SK-N-SH (cell line): ENCODE results near the gene COL4A6. TPM values are rescaled to one million over a fixed set of nuclear protein-coding genes. Genes with fewer than 3 reads are reported as not detected.

Source experiments
- CTCF ChIA-PET: fragments of 300-600, 350-600 bp; formaldehyde crosslinking; extraction: SDS; loops from one replicate; lab custom pipeline; 2021; lab: Yijun Ruan, JAX
- POLR2A ChIA-PET: fragments of 350-600 bp; sonication (Branson Sonifier 250); formaldehyde crosslinking; extraction: SDS; loops from one replicate; lab custom pipeline; 2020; ENCODE audit warnings: antibody characterized with exemption, inconsistent platforms; lab: Yijun Ruan, JAX
- DNase-seq: peaks from one replicate; pipeline ENCODE4 v3.0.0; 2012
- H2AFZ ChIP-seq: fragments of 200-600 bp; sonication (generic); 2 replicates; pipeline ENCODE4 v1.8.1; 2016; ENCODE audit warnings: antibody characterized with exemption, mild to moderate bottlenecking, low read depth
- H3F3A ChIP-seq: fragments of 200-600 bp; sonication (generic); replicated peaks from 2 replicates; pipeline ENCODE3; 2016; ENCODE audit warnings: antibody characterized with exemption, mild to moderate bottlenecking; ENCODE audit not compliant: insufficient read depth
- H3K27ac ChIP-seq, 2 experiments: fragments of 200-500 bp in 1 of 2; fragments of 200-600 bp in 1 of 2; sonication (Bioruptor generic) in 1 of 2; sonication (generic), shearing (Covaris generic) in 1 of 2; 2 replicates each; pipeline versions ENCODE4 v1.5.1 to v1.6.1; 2014 to 2016; ENCODE audit warnings: low read depth in 2 of 2, inconsistent platforms in 1 of 2, low read length in 1 of 2, mild to moderate bottlenecking in 1 of 2, mixed read lengths in 1 of 2
- H3K27me3 ChIP-seq: fragments of 200-600 bp; sonication (generic), shearing (Covaris generic); 2 replicates; pipeline ENCODE4 v1.6.1; 2016; ENCODE audit warnings: mixed run types; ENCODE audit not compliant: insufficient read depth
- H3K36me3 ChIP-seq, 2 experiments: fragments of 200-500 bp in 1 of 2; fragments of 200-600 bp in 1 of 2; sonication (Bioruptor generic) in 1 of 2; sonication (generic) in 1 of 2; replicated peaks in 1 of 2; 2 replicates each; pipeline versions ENCODE3 to v1.5.1; 2014 to 2016; ENCODE audit warnings: low read length in 1 of 2, mild to moderate bottlenecking in 1 of 2; ENCODE audit not compliant: insufficient read depth in 2 of 2, control insufficient read depth in 1 of 2
- H3K4me1 ChIP-seq, 2 experiments: fragments of 200-500 bp in 1 of 2; fragments of 200-600 bp in 1 of 2; sonication (Bioruptor generic) in 1 of 2; sonication (generic), shearing (Covaris generic) in 1 of 2; 2 replicates each; pipeline versions ENCODE4 v1.5.1 to v1.6.1; 2014 to 2016; ENCODE audit warnings: low read depth in 1 of 2, low read length in 1 of 2, mixed run types in 1 of 2; ENCODE audit not compliant: insufficient read depth in 2 of 2, control insufficient read depth in 1 of 2
- H3K4me2 ChIP-seq: fragments of 200-600 bp; sonication (generic), shearing (Covaris generic); 2 replicates; pipeline ENCODE4 v1.6.1; 2017; ENCODE audit warnings: mixed run types
- H3K4me3 ChIP-seq, 2 experiments: fragments of 200-500 bp in 1 of 2; fragments of 200-600 bp in 1 of 2; sonication (Bioruptor generic) in 1 of 2; sonication (generic), shearing (Covaris generic) in 1 of 2; 2 replicates each; pipeline versions ENCODE4 v1.5.1 to v1.8.1; 2014 to 2016; ENCODE audit warnings: low read depth in 2 of 2, inconsistent platforms in 1 of 2, low read length in 1 of 2, mild to moderate bottlenecking in 1 of 2, mixed read lengths in 1 of 2, moderate library complexity in 1 of 2
- H3K79me2 ChIP-seq: fragments of 200-600 bp; sonication (generic); 2 replicates; pipeline ENCODE4 v1.8.1; 2017; ENCODE audit warnings: mild to moderate bottlenecking; ENCODE audit not compliant: insufficient read depth
- H3K9ac ChIP-seq: fragments of 200-600 bp; sonication (generic); 2 replicates; pipeline ENCODE4 v1.6.1; 2017; ENCODE audit warnings: mixed run types
- H3K9me2 ChIP-seq: fragments of 200-600 bp; sonication (generic); 2 replicates; pipeline ENCODE4 v1.6.1; 2017; ENCODE audit warnings: mixed run types
- H3K9me3 ChIP-seq: fragments of 200-600 bp; sonication (generic); 2 replicates; pipeline ENCODE4 v1.6.1; 2017; ENCODE audit warnings: mixed run types, mild to moderate bottlenecking, moderate library complexity
- H4K20me1 ChIP-seq: fragments of 200-600 bp; sonication (generic); 2 replicates; pipeline ENCODE4 v1.6.1; 2017; ENCODE audit warnings: mild to moderate bottlenecking, mixed run types; ENCODE audit not compliant: insufficient read depth
- ELF1 ChIP-seq: IDR thresholded peaks from 2 replicates; pipeline ENCODE4 v1.4.0; 2012
- FOSL2 ChIP-seq: IDR thresholded peaks from 2 replicates; pipeline ENCODE4 v1.4.0; 2012; ENCODE audit warnings: low read depth, mild to moderate bottlenecking, moderate library complexity, borderline replicate concordance
- FOXJ3 ChIP-seq: sonication (generic); formaldehyde crosslinking; IDR thresholded peaks from 2 replicates; pipeline ENCODE4 v1.5.1; 2020; ENCODE audit warnings: mild to moderate bottlenecking, missing genetic modification reagents
- GATA2 ChIP-seq: sonication (generic); formaldehyde crosslinking; IDR thresholded peaks from 2 replicates; pipeline ENCODE4 v1.5.0; 2020; ENCODE audit warnings: mild to moderate bottlenecking, missing genetic modification reagents
- JUND ChIP-seq: IDR thresholded peaks from 2 replicates; pipeline ENCODE4 v1.4.0; 2012
- POLR2AphosphoS5 ChIP-seq: IDR thresholded peaks from 2 replicates; pipeline ENCODE4 v1.6.1; 2012; ENCODE audit warnings: low read depth, low read length
- SIN3A ChIP-seq: IDR thresholded peaks from 2 replicates; pipeline ENCODE4 v1.6.1; 2012; ENCODE audit warnings: low read depth, mild to moderate bottlenecking, low read length, moderate library complexity, borderline replicate concordance
- SMC3 ChIP-seq: IDR thresholded peaks from 2 replicates; pipeline ENCODE4 v1.6.1; 2012; ENCODE audit warnings: low read depth, low read length, improper control_type of control experiment
- TAF1 ChIP-seq: IDR thresholded peaks from 2 replicates; pipeline ENCODE4 v1.6.1; 2012; ENCODE audit warnings: low read depth, mild to moderate bottlenecking, low read length, moderate library complexity, borderline replicate concordance
- TCF12 ChIP-seq: IDR thresholded peaks from 2 replicates; pipeline ENCODE4 v1.4.0; 2012
- TEAD4 ChIP-seq: IDR thresholded peaks from 2 replicates; pipeline ENCODE4 v1.4.0; 2012; ENCODE audit warnings: mild to moderate bottlenecking, borderline replicate concordance; ENCODE audit not compliant: insufficient read depth
- ZBTB33 ChIP-seq: IDR thresholded peaks from 2 replicates; pipeline ENCODE4 v1.4.0; 2012; ENCODE audit warnings: low read depth, borderline replicate concordance
- WGBS: methylation state at CpG from one replicate; pipeline ENCODE4 v1.1.6; 2017; ENCODE audit warnings: low lambda C conversion rate; 5-methylcytosine and 5-hydroxymethylcytosine counted together
- polyA plus RNA-seq, 3 experiments: library from polyadenylated mRNA; depleted of rRNA; stranded (reverse); fragments of >200 nt; gene quantifications; 2 replicates each; pipeline ENCODE4 v1.2.3, GENCODE V29; 2012
- TF ChIP-seq, protein P1 (sequence below): fragments of 150-350 bp; IDR thresholded peaks from 2 replicates; pipeline ENCODE4 v1.6.1; 2016; ENCODE audit warnings: mild to moderate bottlenecking, low read depth, low read length
- TF ChIP-seq, protein P2 (sequence below): fragments of 200-600 bp; sonication (generic); IDR thresholded peaks from 2 replicates; pipeline ENCODE4 v1.6.1; 2017; ENCODE audit warnings: antibody characterized with exemption, mild to moderate bottlenecking, moderate library complexity

The COL4A6 gene
- polyA plus RNA-seq, 1 of the 3 experiments (the other 2 are of a cell fraction) = not detected

DNA sequence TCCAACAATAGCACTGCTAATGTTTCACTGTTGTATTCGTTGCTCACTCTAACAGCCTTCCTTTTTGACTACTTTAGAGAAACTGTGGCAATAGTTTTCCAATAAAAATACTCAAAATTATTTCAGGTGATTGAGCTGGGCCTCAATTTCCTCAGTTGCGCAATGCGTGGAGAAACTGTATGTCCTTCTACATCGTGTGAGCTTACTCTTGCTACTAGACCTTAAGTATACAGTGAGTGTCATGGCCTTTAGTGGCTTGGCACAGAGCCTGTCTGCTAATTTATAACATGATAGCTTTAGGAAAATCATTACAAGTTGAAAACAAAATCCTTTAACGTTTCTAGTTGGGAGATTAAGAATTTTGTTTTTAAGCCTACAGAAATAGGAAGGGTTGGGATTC lies 114.5 kb downstream of the COL4A6 start:
- CTCF ChIA-PET = interaction anchor here (1.4 kb wide), 1 partner anchor 100 kb away, joined by 3 read pairs; no protein-coding TSS in a partner anchor
- 38% methylated on average over 5 of the region's 5 CpGs for WGBS

DNA sequence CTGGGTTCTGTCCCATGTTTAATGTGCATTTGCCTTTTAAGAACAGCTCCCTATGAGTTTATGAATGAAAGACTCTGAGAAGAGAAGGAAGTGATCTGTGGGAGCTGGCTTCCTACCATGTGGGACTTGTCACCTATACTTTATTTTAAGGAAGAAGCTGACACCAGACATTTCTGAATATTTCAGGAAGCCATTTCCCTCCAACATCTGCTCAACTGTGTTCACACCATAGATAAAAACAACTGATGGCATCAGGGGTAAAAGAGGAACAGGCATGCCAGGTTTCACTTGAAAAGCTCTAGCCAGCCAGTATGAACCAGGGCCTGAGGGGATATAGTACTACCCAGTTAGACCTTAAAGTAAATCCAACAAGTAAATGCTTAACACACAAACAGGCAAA lies 116.0 kb downstream of the COL4A6 start:
- no peak overlapping the region for H3K4me3 ChIP-seq
- no peaks in the 10 kb centered on the region for H3K4me1 ChIP-seq
- POLR2A ChIA-PET = no interaction called here
- H3K4me2 ChIP-seq = no peak overlapping the region
- no peaks in the 10 kb centered on the region for H3K9me2 ChIP-seq
- no peaks in the 10 kb centered on the region for H3F3A ChIP-seq
- TF ChIP-seq, protein P1, sequence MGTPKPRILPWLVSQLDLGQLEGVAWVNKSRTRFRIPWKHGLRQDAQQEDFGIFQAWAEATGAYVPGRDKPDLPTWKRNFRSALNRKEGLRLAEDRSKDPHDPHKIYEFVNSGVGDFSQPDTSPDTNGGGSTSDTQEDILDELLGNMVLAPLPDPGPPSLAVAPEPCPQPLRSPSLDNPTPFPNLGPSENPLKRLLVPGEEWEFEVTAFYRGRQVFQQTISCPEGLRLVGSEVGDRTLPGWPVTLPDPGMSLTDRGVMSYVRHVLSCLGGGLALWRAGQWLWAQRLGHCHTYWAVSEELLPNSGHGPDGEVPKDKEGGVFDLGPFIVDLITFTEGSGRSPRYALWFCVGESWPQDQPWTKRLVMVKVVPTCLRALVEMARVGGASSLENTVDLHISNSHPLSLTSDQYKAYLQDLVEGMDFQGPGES = no peak
- no peak for TF ChIP-seq TAF1
- no peak for TF ChIP-seq POLR2AphosphoS5
- no peak for TF ChIP-seq SMC3
- TF ChIP-seq FOXJ3 (CRISPR knock-in tag) = no peak
- no peak overlapping the region for H3K9ac ChIP-seq
- no peak for DNase-seq
- H2AFZ ChIP-seq = no peak overlapping the region
- CTCF ChIA-PET = no interaction called here
- no peaks in the 10 kb centered on the region for H3K9me3 ChIP-seq
- no peak overlapping the region for H3K27ac ChIP-seq
- H3K79me2 ChIP-seq = no peaks in the 10 kb centered on the region
- H3K36me3 ChIP-seq = no peaks in the 10 kb centered on the region
- no peaks in the 10 kb centered on the region; the same call in 1 of the 2 replicates for H3K27me3 ChIP-seq
- no peaks in the 10 kb centered on the region for H4K20me1 ChIP-seq

More for the DNA sequence above, 114.5 kb downstream of the COL4A6 start:
- H3K4me1 ChIP-seq = no peaks in the 10 kb centered on the region
- no peaks in the 10 kb centered on the region for H4K20me1 ChIP-seq
- TF ChIP-seq GATA2 (CRISPR knock-in tag) (no peak), FOSL2 (no peak), SIN3A (no peak), TCF12 (no peak), TEAD4 (no peak)
- no peaks in the 10 kb centered on the region for H3F3A ChIP-seq
- no peak overlapping the region for H3K4me2 ChIP-seq
- no peak overlapping the region for H2AFZ ChIP-seq
- no peak overlapping the region for H3K27ac ChIP-seq
- POLR2A ChIA-PET = no interaction called here
- H3K79me2 ChIP-seq = no peaks in the 10 kb centered on the region
- no peaks in the 10 kb centered on the region; the same call in 1 of the 2 replicates for H3K27me3 ChIP-seq
- no peaks in the 10 kb centered on the region for H3K9me3 ChIP-seq
- H3K9me2 ChIP-seq = no peaks in the 10 kb centered on the region
- no peak for DNase-seq
- no peak overlapping the region for H3K4me3 ChIP-seq
- H3K36me3 ChIP-seq = no peaks in the 10 kb centered on the region
- H3K9ac ChIP-seq = no peak overlapping the region

- Histone ChIP-seq H3K27ac (no peak overlapping the region), H3K9ac (no peak overlapping the region), H3K4me3 (no peak overlapping the region), H3K27me3 (no peaks in the 10 kb centered on the region; the same call in 1 of the 2 replicates), H3F3A (no peaks in the 10 kb centered on the region), H3K9me2 (no peaks in the 10 kb centered on the region), H3K9me3 (no peaks in the 10 kb centered on the region), H3K4me1 (no peaks in the 10 kb centered on the region), H3K79me2 (no peaks in the 10 kb centered on the region), H3K36me3 (no peaks in the 10 kb centered on the region), H3K4me2 (no peak overlapping the region), H2AFZ (no peak overlapping the region), H4K20me1 (no peaks in the 10 kb centered on the region)
- no peak for TF ChIP-seq ELF1
- TF ChIP-seq, protein P2, sequence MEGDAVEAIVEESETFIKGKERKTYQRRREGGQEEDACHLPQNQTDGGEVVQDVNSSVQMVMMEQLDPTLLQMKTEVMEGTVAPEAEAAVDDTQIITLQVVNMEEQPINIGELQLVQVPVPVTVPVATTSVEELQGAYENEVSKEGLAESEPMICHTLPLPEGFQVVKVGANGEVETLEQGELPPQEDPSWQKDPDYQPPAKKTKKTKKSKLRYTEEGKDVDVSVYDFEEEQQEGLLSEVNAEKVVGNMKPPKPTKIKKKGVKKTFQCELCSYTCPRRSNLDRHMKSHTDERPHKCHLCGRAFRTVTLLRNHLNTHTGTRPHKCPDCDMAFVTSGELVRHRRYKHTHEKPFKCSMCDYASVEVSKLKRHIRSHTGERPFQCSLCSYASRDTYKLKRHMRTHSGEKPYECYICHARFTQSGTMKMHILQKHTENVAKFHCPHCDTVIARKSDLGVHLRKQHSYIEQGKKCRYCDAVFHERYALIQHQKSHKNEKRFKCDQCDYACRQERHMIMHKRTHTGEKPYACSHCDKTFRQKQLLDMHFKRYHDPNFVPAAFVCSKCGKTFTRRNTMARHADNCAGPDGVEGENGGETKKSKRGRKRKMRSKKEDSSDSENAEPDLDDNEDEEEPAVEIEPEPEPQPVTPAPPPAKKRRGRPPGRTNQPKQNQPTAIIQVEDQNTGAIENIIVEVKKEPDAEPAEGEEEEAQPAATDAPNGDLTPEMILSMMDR = no peak
- no peak for TF ChIP-seq JUND
- TF ChIP-seq FOXJ3 (CRISPR knock-in tag) = no peak
- TF ChIP-seq TEAD4 = no peak
- TF ChIP-seq SMC3 = no peak
- no peak for TF ChIP-seq POLR2AphosphoS5
- no peak for TF ChIP-seq ZBTB33
- no peak for DNase-seq
- POLR2A ChIA-PET = no interaction called here
- 5% methylated on average over 1 of the region's 1 CpG for WGBS
- CTCF ChIA-PET = no interaction called here
Measured at GRCh38 chrX:108316456-108316855, 121.8 kb downstream of the COL4A6 start.
